OCI-LY7 (cell line): Measurements from ENCODE around the gene PIEZO1.

ENCODE experiments used
- CTCF ChIP-seq: fragments of 200-600 bp; sonication (generic); conservative IDR thresholded peaks from 2 replicates; pipeline ENCODE4 v1.5.1; 2014; ENCODE audit warnings: mild to moderate bottlenecking, antibody characterized with exemption, low read length, moderate library complexity, mixed read lengths
- EZH2phosphoT487 ChIP-seq: fragments of 200-600 bp; sonication (generic); IDR thresholded peaks from 2 replicates; pipeline ENCODE4 v1.6.1; 2018; ENCODE audit warnings: low read depth, borderline replicate concordance, mild to moderate bottlenecking, mixed run types, antibody characterized with exemption, low read length, moderate library complexity, mixed read lengths

- TF ChIP-seq CTCF (no peak), EZH2phosphoT487 (no peak)
Observed at GRCh38 chr16:88758944-88759244, 26.1 kb downstream of the PIEZO1 start.
